H1 (cell line): ENCODE results near the gene ADCY9. TPM values are rescaled to one million over a fixed set of nuclear protein-coding genes. Genes with fewer than 3 reads are reported as not detected.

ENCODE experiments used
- CHD2 ChIP-seq: IDR thresholded peaks from 2 replicates; pipeline ENCODE4 v1.6.1; 2012; ENCODE audit warnings: low read length, improper control_type of control experiment
- CTBP2 ChIP-seq: IDR thresholded peaks from 2 replicates; pipeline ENCODE4 v1.7.0; 2011; ENCODE audit warnings: borderline replicate concordance, mild to moderate bottlenecking, moderate library complexity, mixed read lengths, low read length; ENCODE audit not compliant: insufficient read depth, insufficient read length
- POU5F1 ChIP-seq: IDR thresholded peaks from 2 replicates; pipeline ENCODE4 v1.6.1; 2011; ENCODE audit warnings: low read depth, mild to moderate bottlenecking, low read length, moderate library complexity
- polyA plus RNA-seq, 7 experiments: library from polyadenylated mRNA; depleted of rRNA in 3 of 7; stranded (reverse) in 5 of 7; unstranded in 2 of 7; fragments of >200 nt in 5 of 7; fragments of 200-250 nt in 2 of 7; gene quantifications; 1 replicate in 5 of 7; 2 replicates in 1 of 7; 4 replicates in 1 of 7; pipeline versions ENCODE4 v1.2.1 to v1.2.3, GENCODE V29; 2011 to 2013; ENCODE audit warnings: missing spikeins in 2 of 7, mixed read lengths in 2 of 7
- total RNA-seq: library from RNA; stranded (reverse); fragmentation: NEBNext Ultra II Directional; extraction: Animal tissue kit (Norgen Biotek cat#: 25700); gene quantifications from 2 replicates; pipeline ENCODE4 v1.2.1, GENCODE V29; 2021
- TF ChIP-seq, protein P1 (sequence below): fragments of 300-600 bp; sonication (generic); IDR thresholded peaks from 2 replicates; pipeline ENCODE4 v1.7.1; 2012; ENCODE audit warnings: low read length, moderate library complexity, mild to moderate bottlenecking, inconsistent platforms; ENCODE audit not compliant: insufficient replicate concordance

ADCY9 gene
- total and polyA plus RNA-seq, 2 of the 8 experiments (the other 6 are each of a cell fraction or from before 2014, with no cell fraction given): 5.4 to 13.1 TPM

DNA sequence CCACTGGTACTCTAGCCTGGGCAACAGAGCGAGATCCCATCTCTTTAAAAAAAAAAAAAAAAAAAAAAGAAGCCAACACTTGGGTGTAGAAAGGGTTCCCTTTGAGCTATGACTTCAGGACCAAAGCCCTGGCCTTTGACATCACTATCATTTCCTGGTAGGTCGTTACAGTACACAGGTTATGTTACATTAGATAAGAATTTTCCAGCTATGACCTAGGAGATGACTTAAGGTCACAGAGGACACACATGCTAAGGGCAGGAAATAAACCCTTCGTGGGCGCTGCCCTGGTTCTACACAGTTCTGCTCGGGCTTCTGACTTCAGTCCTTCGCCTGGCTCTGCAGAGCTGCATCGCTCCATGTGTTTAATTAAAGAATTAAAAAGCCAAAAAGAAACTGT lies 112.0 kb downstream of the ADCY9 start (continued):
- TF ChIP-seq CTBP2: no peak
- TF ChIP-seq, protein P1, sequence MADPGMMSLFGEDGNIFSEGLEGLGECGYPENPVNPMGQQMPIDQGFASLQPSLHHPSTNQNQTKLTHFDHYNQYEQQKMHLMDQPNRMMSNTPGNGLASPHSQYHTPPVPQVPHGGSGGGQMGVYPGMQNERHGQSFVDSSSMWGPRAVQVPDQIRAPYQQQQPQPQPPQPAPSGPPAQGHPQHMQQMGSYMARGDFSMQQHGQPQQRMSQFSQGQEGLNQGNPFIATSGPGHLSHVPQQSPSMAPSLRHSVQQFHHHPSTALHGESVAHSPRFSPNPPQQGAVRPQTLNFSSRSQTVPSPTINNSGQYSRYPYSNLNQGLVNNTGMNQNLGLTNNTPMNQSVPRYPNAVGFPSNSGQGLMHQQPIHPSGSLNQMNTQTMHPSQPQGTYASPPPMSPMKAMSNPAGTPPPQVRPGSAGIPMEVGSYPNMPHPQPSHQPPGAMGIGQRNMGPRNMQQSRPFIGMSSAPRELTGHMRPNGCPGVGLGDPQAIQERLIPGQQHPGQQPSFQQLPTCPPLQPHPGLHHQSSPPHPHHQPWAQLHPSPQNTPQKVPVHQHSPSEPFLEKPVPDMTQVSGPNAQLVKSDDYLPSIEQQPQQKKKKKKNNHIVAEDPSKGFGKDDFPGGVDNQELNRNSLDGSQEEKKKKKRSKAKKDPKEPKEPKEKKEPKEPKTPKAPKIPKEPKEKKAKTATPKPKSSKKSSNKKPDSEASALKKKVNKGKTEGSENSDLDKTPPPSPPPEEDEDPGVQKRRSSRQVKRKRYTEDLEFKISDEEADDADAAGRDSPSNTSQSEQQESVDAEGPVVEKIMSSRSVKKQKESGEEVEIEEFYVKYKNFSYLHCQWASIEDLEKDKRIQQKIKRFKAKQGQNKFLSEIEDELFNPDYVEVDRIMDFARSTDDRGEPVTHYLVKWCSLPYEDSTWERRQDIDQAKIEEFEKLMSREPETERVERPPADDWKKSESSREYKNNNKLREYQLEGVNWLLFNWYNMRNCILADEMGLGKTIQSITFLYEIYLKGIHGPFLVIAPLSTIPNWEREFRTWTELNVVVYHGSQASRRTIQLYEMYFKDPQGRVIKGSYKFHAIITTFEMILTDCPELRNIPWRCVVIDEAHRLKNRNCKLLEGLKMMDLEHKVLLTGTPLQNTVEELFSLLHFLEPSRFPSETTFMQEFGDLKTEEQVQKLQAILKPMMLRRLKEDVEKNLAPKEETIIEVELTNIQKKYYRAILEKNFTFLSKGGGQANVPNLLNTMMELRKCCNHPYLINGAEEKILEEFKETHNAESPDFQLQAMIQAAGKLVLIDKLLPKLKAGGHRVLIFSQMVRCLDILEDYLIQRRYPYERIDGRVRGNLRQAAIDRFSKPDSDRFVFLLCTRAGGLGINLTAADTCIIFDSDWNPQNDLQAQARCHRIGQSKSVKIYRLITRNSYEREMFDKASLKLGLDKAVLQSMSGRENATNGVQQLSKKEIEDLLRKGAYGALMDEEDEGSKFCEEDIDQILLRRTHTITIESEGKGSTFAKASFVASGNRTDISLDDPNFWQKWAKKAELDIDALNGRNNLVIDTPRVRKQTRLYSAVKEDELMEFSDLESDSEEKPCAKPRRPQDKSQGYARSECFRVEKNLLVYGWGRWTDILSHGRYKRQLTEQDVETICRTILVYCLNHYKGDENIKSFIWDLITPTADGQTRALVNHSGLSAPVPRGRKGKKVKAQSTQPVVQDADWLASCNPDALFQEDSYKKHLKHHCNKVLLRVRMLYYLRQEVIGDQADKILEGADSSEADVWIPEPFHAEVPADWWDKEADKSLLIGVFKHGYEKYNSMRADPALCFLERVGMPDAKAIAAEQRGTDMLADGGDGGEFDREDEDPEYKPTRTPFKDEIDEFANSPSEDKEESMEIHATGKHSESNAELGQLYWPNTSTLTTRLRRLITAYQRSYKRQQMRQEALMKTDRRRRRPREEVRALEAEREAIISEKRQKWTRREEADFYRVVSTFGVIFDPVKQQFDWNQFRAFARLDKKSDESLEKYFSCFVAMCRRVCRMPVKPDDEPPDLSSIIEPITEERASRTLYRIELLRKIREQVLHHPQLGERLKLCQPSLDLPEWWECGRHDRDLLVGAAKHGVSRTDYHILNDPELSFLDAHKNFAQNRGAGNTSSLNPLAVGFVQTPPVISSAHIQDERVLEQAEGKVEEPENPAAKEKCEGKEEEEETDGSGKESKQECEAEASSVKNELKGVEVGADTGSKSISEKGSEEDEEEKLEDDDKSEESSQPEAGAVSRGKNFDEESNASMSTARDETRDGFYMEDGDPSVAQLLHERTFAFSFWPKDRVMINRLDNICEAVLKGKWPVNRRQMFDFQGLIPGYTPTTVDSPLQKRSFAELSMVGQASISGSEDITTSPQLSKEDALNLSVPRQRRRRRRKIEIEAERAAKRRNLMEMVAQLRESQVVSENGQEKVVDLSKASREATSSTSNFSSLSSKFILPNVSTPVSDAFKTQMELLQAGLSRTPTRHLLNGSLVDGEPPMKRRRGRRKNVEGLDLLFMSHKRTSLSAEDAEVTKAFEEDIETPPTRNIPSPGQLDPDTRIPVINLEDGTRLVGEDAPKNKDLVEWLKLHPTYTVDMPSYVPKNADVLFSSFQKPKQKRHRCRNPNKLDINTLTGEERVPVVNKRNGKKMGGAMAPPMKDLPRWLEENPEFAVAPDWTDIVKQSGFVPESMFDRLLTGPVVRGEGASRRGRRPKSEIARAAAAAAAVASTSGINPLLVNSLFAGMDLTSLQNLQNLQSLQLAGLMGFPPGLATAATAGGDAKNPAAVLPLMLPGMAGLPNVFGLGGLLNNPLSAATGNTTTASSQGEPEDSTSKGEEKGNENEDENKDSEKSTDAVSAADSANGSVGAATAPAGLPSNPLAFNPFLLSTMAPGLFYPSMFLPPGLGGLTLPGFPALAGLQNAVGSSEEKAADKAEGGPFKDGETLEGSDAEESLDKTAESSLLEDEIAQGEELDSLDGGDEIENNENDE: no peak
- no peak for TF ChIP-seq CHD2
- TF ChIP-seq POU5F1: no peak
